H9 (cell line): ENCODE data around the gene ITSN1. TPM values are rescaled to one million over a fixed set of nuclear protein-coding genes. Genes with fewer than 3 reads are reported as not detected.

ENCODE experiments used
- DNase-seq: peaks from one replicate; pipeline ENCODE4 v3.0.0-alpha.2; 2017
- H2AFZ ChIP-seq: one replicate; pipeline ENCODE4 v1.6.1; 2013; ENCODE audit warnings: mild to moderate bottlenecking, low read length, control low read depth, moderate library complexity
- H2AK5ac ChIP-seq: 2 replicates; pipeline ENCODE4 v1.6.1; 2013; ENCODE audit warnings: low read length, control low read depth, mixed read lengths; ENCODE audit not compliant: insufficient read length
- H2BK120ac ChIP-seq: one replicate; pipeline ENCODE4 v1.6.1; 2013; ENCODE audit warnings: low read depth, mild to moderate bottlenecking, low read length, control low read depth, inconsistent platforms; ENCODE audit not compliant: poor library complexity, severe bottlenecking
- H2BK12ac ChIP-seq: 2 replicates; pipeline ENCODE4 v1.6.1; 2013; ENCODE audit warnings: low read length, control low read depth, mixed read lengths, low read depth; ENCODE audit not compliant: insufficient read length
- H2BK15ac ChIP-seq: 2 replicates; pipeline ENCODE4 v1.6.1; 2013; ENCODE audit warnings: low read depth, low read length, control low read depth
- H2BK20ac ChIP-seq: one replicate; pipeline ENCODE4 v1.6.1; 2013; ENCODE audit warnings: low read depth, mild to moderate bottlenecking, low read length, control low read depth, inconsistent platforms; ENCODE audit not compliant: poor library complexity, severe bottlenecking
- H2BK5ac ChIP-seq: 2 replicates; pipeline ENCODE4 v1.6.1; 2013; ENCODE audit warnings: low read length, control low read depth, mixed read lengths; ENCODE audit not compliant: insufficient read length
- H3K14ac ChIP-seq: 2 replicates; pipeline ENCODE4 v1.6.1; 2013; ENCODE audit warnings: low read length, control low read depth; ENCODE audit not compliant: insufficient read depth
- H3K18ac ChIP-seq: 2 replicates; pipeline ENCODE4 v1.6.1; 2013; ENCODE audit warnings: low read depth, mild to moderate bottlenecking, mixed read lengths, low read length, control low read depth; ENCODE audit not compliant: insufficient read length
- H3K23ac ChIP-seq: 2 replicates; pipeline ENCODE4 v1.6.1; 2013; ENCODE audit warnings: low read length, control low read depth, mixed read lengths, low read depth; ENCODE audit not compliant: insufficient read length
- H3K23me2 ChIP-seq: 2 replicates; pipeline ENCODE4 v1.6.1; 2013; ENCODE audit warnings: low read depth, mild to moderate bottlenecking, mixed read lengths, low read length, control low read depth; ENCODE audit not compliant: insufficient read length, poor library complexity, severe bottlenecking
- H3K27ac ChIP-seq: 2 replicates; pipeline ENCODE4 v1.5.1; 2013; ENCODE audit warnings: low read length, control low read depth, mixed read lengths, low read depth; ENCODE audit not compliant: insufficient read length
- H3K27me3 ChIP-seq: 2 replicates; pipeline ENCODE4 v1.6.1; 2013; ENCODE audit warnings: low read length, control low read depth, inconsistent platforms; ENCODE audit not compliant: insufficient read depth
- H3K4ac ChIP-seq: 2 replicates; pipeline ENCODE4 v1.6.1; 2013; ENCODE audit warnings: low read depth, mild to moderate bottlenecking, control low read depth, inconsistent platforms, low read length, moderate library complexity
- H3K4me1 ChIP-seq: 2 replicates; pipeline ENCODE4 v1.6.1; 2013; ENCODE audit warnings: low read length, control low read depth, inconsistent platforms; ENCODE audit not compliant: insufficient read depth
- H3K4me2 ChIP-seq: 2 replicates; pipeline ENCODE4 v1.6.1; 2013; ENCODE audit warnings: low read length, control low read depth, mixed read lengths; ENCODE audit not compliant: insufficient read length, insufficient read depth
- H3K56ac ChIP-seq: 2 replicates; pipeline ENCODE4 v1.6.1; 2013; ENCODE audit warnings: low read depth, mild to moderate bottlenecking, mixed read lengths, low read length, control low read depth; ENCODE audit not compliant: insufficient read length
- H3K79me1 ChIP-seq: 2 replicates; pipeline ENCODE4 v1.6.1; 2013; ENCODE audit warnings: low read depth, mild to moderate bottlenecking, moderate library complexity, low read length, control low read depth, inconsistent platforms; ENCODE audit not compliant: insufficient read depth, poor library complexity, severe bottlenecking
- H3K79me2 ChIP-seq: 2 replicates; pipeline ENCODE4 v1.6.1; 2013; ENCODE audit warnings: low read length, control low read depth, inconsistent platforms; ENCODE audit not compliant: insufficient read depth
- H3K9ac ChIP-seq: 2 replicates; pipeline ENCODE4 v1.6.1; 2013; ENCODE audit warnings: low read length, control low read depth, mixed read lengths; ENCODE audit not compliant: insufficient read length; ENCODE audit errors: extremely low read depth
- H3K9me3 ChIP-seq: one replicate; pipeline ENCODE4 v1.6.1; 2013; ENCODE audit warnings: low read depth, low read length, inconsistent platforms; ENCODE audit not compliant: control insufficient read depth
- H3T11ph ChIP-seq: one replicate; pipeline ENCODE4 v1.6.1; 2013; ENCODE audit warnings: mild to moderate bottlenecking, low read length, control low read depth, inconsistent platforms
- H4K20me1 ChIP-seq: one replicate; pipeline ENCODE4 v1.6.1; 2013; ENCODE audit not compliant: control insufficient read depth, insufficient read length, insufficient read depth
- H4K5ac ChIP-seq: 2 replicates; pipeline ENCODE4 v1.6.1; 2013; ENCODE audit warnings: low read depth, mild to moderate bottlenecking, mixed read lengths, low read length, control low read depth; ENCODE audit not compliant: insufficient read length
- H4K8ac ChIP-seq: replicated peaks from 2 replicates; pipeline ENCODE4 v1.6.1; 2013; ENCODE audit warnings: low read length, control low read depth, mixed read lengths, low read depth; ENCODE audit not compliant: insufficient read length
- H4K91ac ChIP-seq: 2 replicates; pipeline ENCODE4 v1.6.1; 2013; ENCODE audit warnings: low read depth, mild to moderate bottlenecking, moderate library complexity, mixed read lengths, low read length, control low read depth; ENCODE audit not compliant: insufficient read length
- H3K27ac Mint-ChIP-seq, 3 experiments: 2 replicates in 2 of 3; 3 replicates in 1 of 3; pipeline ENCODE4 v1.8.0; 2020 to 2021; ENCODE audit warnings: mixed read lengths in 3 of 3, mild to moderate bottlenecking in 1 of 3, moderate library complexity in 1 of 3
- H3K27me3 Mint-ChIP-seq: 2 replicates; pipeline ENCODE4 v1.8.0; 2021; ENCODE audit warnings: low read depth, mild to moderate bottlenecking, moderate library complexity, mixed read lengths
- H3K36me3 Mint-ChIP-seq, 3 experiments: 2 replicates in 2 of 3; 3 replicates in 1 of 3; pipeline ENCODE4 v1.8.0; 2020 to 2021; ENCODE audit warnings: low read depth in 3 of 3, mixed read lengths in 3 of 3; ENCODE audit not compliant: insufficient read depth in 1 of 3
- H3K4me1 Mint-ChIP-seq, 2 experiments: 2 replicates each; pipeline ENCODE4 v1.8.0; 2020; ENCODE audit warnings: mixed read lengths in 2 of 2
- H3K4me3 Mint-ChIP-seq, 2 experiments: 2 replicates in 1 of 2; 3 replicates in 1 of 2; pipeline ENCODE4 v1.8.0; 2020 to 2021; ENCODE audit warnings: mild to moderate bottlenecking in 2 of 2, mixed read lengths in 2 of 2, moderate library complexity in 1 of 2
- H3K9me3 Mint-ChIP-seq, 2 experiments: 2 replicates in 1 of 2; 3 replicates in 1 of 2; pipeline ENCODE4 v1.8.0; 2020; ENCODE audit warnings: mild to moderate bottlenecking in 2 of 2, mixed read lengths in 2 of 2, moderate library complexity in 1 of 2
- CTCF ChIP-seq: fragments of 200-600 bp; sonication (generic); conservative IDR thresholded peaks from 3 replicates; pipeline ENCODE4 v1.8.0; 2021; ENCODE audit warnings: antibody characterized with exemption, mild to moderate bottlenecking
- total RNA-seq: library from RNA; stranded (reverse); gene quantifications from 2 replicates; pipeline ENCODE4 v1.2.1, GENCODE V29; 2021

Gene ITSN1
- total RNA-seq, 1 experiment from 2014 or later = 94.2 TPM

- no peak for DNase-seq
- H3K4me1 ChIP-seq = no peaks in the 10 kb centered on the region
- H3K23ac ChIP-seq = no peak overlapping the region
- H2BK12ac ChIP-seq = no peak overlapping the region
- H3K9ac ChIP-seq = no peak overlapping the region
- no peak overlapping the region for H3K56ac ChIP-seq
- no peak overlapping the region for H3K27ac ChIP-seq
- Mint-ChIP-seq H3K27me3 (no peaks in the 10 kb centered on the region; the same call in 1 of the 2 replicates), H3K9me3 (no peaks in the 10 kb centered on the region; a peak in 3 of 5 replicates), H3K36me3 (peaks cover 0 to 5% (median 0%) of the 10 kb centered on the region in 3 experiments; a peak in 4 of 7 replicates), H3K4me3 (no peak overlapping the region), H3K27ac (no peak overlapping the region), H3K4me1 (peaks cover 14 to 26% of the 10 kb centered on the region in 2 experiments)
- H2BK20ac ChIP-seq = no peak overlapping the region
- TF ChIP-seq CTCF = no peak
- H3K79me2 ChIP-seq = no peaks in the 10 kb centered on the region
- H4K5ac ChIP-seq = no peak overlapping the region
- H2AFZ ChIP-seq = no peak overlapping the region
- H3K4ac ChIP-seq = no peak overlapping the region
- no peaks in the 10 kb centered on the region for H3K79me1 ChIP-seq
- no peaks in the 10 kb centered on the region for H4K20me1 ChIP-seq
- no peaks in the 10 kb centered on the region for H3K27me3 ChIP-seq
- H2BK5ac ChIP-seq = no peak overlapping the region
- no peak overlapping the region for H2AK5ac ChIP-seq
- no peak overlapping the region for H3K14ac ChIP-seq
- H2BK15ac ChIP-seq = no peak overlapping the region
- no peak overlapping the region for H3K18ac ChIP-seq
- no peaks in the 10 kb centered on the region for H3K23me2 ChIP-seq
- no peak overlapping the region for H2BK120ac ChIP-seq
- H4K91ac ChIP-seq = no peak overlapping the region
- H3K4me2 ChIP-seq = no peak overlapping the region
- H3T11ph ChIP-seq = no peak overlapping the region
- H3K9me3 ChIP-seq = no peaks in the 10 kb centered on the region
- H4K8ac ChIP-seq = no peak overlapping the region
Measured at GRCh38 chr21:33849834-33850233, 207.5 kb downstream of the ITSN1 start.
